GM13976 (cell line): ENCODE data around the gene TMEM100.
A peak's percentile ranks its signal among the peaks of the same experiment; 100 is the strongest.

Experiments
- DNase-seq: peaks from one replicate; pipeline ENCODE4 v3.0.0; 2012; ENCODE audit warnings: low spot score
- in situ Hi-C: fragments of 300-500 bp; cut with MboI; formaldehyde crosslinking; loops from one replicate; pipeline ENCODE4 v1.12.0; 2022; ENCODE audit warnings: low sequenced_read_pairs, mixed read lengths, inconsistent platforms; ENCODE audit not compliant: unreplicated experiment
- TF ChIP-seq, protein P1 (sequence below): IDR thresholded peaks from 2 replicates; pipeline ENCODE4 v1.5.1; 2012; ENCODE audit warnings: borderline replicate concordance, mild to moderate bottlenecking; ENCODE audit not compliant: insufficient read depth; ENCODE audit errors: extremely low read depth, missing control alignments, control extremely low read depth

The TMEM100 gene, protein sequence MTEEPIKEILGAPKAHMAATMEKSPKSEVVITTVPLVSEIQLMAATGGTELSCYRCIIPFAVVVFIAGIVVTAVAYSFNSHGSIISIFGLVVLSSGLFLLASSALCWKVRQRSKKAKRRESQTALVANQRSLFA

DNA sequence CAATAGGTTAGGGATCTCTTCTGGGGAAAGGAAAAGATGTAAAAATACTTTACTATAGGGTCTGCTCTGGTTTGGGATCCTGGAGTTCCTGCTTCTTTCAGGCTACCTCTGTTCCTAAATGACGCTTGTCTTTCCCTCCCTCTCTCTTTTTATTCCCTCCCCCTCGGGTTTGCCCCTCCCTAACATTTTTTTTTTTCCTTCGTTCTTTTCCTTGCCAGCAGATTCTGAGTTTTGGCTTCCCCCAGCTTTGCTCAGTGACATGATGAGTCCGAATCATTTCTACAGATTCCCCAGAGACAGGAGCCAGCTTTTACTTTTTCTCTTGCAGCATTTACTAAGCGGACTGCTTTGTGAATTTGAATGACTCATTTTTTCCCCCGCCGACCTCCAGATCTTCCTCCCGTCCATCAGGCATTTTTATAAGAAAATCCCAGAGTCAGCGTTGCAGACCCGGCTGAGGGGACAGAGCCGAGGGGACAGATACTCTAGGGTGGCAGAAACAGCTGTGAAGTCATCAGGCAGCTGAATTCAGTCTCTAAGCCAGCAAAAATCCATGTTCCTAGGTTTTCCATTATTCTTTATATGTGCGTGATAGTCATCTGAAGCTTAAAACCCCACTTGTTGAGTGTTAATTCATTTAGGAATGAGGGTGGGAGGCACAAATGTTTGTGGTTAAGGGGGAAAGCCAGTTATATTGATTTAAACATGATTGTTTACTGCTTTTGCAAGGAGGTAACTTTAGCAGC is at the start of gene TMEM100:
Gene TMEM100, minus strand, starts transcription at position 123 of the 746 bp plus-strand sequence. CDS start 1,794 bp downstream, outside the sequence.
- DNase-seq, result no peak
- in situ Hi-C loops, result no loop called here

DNA sequence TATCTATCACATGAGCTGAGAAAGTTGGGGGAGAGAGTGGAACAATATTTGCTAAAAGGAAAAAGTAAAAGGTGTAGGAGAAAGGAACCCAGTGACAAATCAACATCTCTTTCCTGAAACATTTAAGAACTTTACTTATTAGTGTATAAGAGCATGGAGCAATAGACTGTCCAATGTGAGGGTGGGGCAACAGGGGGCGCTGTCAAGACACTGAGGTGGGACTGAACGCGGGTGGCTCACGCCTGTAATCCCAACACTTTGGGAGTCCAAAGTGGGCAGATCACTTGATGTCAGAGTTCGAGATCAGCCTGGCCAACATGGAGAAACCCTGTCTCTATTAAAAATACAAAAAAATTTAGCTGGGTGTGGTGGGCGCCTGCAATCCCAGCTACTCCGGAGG is 49.4 kb upstream of the TMEM100 start:
- in situ Hi-C loops, result no loop called here
- DNase-seq, result no peak
- TF ChIP-seq, protein P1, sequence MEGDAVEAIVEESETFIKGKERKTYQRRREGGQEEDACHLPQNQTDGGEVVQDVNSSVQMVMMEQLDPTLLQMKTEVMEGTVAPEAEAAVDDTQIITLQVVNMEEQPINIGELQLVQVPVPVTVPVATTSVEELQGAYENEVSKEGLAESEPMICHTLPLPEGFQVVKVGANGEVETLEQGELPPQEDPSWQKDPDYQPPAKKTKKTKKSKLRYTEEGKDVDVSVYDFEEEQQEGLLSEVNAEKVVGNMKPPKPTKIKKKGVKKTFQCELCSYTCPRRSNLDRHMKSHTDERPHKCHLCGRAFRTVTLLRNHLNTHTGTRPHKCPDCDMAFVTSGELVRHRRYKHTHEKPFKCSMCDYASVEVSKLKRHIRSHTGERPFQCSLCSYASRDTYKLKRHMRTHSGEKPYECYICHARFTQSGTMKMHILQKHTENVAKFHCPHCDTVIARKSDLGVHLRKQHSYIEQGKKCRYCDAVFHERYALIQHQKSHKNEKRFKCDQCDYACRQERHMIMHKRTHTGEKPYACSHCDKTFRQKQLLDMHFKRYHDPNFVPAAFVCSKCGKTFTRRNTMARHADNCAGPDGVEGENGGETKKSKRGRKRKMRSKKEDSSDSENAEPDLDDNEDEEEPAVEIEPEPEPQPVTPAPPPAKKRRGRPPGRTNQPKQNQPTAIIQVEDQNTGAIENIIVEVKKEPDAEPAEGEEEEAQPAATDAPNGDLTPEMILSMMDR, result no peak

More for the DNA sequence above, at the start of gene TMEM100:
- TF ChIP-seq, protein P1, result no peak

DNA sequence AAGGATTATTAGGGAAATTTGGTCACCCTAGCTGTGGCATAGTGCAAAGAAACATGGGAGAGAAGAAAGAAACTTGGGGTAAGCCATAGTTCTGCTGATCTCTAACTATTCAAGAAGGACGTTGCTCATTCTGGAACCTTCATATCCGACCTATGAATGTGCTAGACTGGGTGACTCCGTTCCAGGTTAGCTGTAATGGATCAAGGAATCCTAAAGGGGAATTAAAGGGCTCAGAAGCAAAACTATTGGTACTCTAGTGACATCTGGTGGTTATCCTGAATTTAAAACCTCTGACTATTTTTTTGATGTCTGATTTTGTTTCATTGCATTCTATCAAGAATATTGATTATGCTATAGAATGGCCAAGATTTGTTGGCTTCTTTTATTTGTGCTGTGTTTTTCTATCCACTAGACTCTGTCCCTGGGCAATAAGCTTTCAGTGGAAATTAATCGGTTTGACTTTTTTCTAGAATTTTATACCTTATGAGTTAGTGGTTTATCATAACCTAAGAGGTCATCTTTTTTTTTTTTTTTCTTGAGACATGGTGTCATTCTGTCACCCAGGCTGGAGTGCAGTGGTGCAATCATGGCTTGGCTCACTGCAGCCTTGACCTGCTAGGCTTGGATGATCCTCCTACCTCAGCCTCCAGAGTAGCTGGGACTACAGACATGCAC is 47.7 kb upstream of the TMEM100 start:
- TF ChIP-seq, protein P1, result no peak
- in situ Hi-C loops, result no loop called here
- DNase-seq, result peak; percentile 49

DNA sequence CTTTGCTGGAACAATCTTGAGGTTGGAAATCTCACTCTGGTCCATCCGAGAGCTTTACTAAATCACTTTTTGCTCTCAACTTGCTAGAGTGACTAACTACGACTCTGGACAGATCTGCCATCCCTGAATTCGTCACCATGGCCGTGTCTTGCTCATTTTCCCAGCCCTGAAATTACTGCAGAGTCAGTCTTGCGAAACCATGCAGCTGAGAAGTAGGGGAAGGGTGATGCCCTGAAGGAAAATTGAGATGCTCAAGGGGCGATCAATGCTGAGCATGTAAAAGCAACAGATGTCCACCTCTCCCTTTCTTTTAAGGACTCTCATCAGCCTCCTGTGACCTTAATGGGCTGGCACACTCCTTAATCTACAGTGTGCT is 46.9 kb upstream of the TMEM100 start:
- TF ChIP-seq, protein P1, result no peak
- in situ Hi-C loops, result no loop called here
- no peak for DNase-seq

DNA sequence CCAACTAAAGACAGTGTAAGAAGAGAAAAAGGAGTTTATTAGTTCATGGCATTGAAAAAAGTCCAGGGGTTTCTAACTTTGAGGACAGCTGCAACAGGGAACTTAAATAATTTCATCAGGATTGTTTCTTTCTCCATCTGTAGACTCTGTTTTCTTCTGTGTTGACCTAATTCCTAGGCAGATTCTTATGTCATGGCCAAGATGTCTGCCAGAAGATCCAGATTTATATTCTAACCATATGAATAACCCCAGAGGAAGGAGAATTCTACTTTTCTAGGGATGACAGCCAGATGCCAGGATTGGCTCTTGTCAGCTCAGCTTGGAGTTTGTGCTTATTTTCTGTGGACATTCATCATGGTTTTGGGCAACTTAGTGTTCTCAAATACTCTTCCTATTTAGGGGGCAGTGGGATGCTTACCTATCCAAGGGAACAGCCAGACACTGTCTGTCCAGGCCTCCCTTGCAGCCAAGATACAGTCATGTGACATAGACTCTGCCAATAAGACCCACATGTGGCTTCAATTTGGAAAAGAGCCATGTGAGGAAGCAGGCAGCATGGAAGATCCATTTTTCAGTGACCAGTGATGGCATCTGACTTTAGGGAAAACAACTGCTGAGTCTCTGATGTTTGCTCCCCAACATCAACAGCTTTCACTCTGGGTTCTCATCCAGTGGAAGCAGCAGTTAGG is 46.4 kb upstream of the TMEM100 start:
- TF ChIP-seq, protein P1, result no peak
- DNase-seq, result no peak
- in situ Hi-C loops, result no loop called here

DNA sequence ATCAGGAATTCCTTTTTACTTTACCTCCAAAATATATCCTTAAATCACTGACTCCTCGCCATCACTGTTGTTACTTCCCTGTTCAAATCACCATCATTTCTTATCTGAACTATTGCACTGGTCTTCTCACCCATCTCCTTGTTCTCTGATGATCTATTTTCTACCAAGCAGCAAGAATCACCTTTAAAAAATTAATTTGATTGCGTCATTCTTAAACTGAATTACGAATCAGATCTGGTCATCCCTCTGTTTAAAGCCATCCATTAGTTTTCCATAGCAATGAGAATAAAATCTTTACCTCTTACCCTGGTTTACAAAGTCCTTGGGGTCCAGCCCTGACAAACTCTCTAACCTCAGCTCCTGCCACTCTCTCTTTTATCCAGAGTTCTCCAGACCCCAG is 42.8 kb upstream of the TMEM100 start:
- TF ChIP-seq, protein P1, result no peak
- in situ Hi-C loops, result no loop called here
- no peak for DNase-seq
